Large intestine (tissue), 3 donors: Measurements from ENCODE around the gene NUP43. TPM values are rescaled to one million over a fixed set of nuclear protein-coding genes. Genes with fewer than 3 reads are reported as not detected.
"Not testable (repeated sequence)": the region's sequence is repeated elsewhere in the genome, so short reads cannot be mapped to it uniquely, and the experiment has no call there.

Experiments used
- DNase-seq, 2 donors: peaks; one replicate each; pipeline versions ENCODE4 v3.0.0 to v3.0.0-alpha.2; 2013
- H3K27ac ChIP-seq: one replicate; pipeline ENCODE4 v1.5.1; 2013; ENCODE audit warnings: low read length
- H3K27me3 ChIP-seq: 2 replicates; pipeline ENCODE4 v1.6.1; 2013; ENCODE audit warnings: low read length; ENCODE audit not compliant: control insufficient read depth, insufficient read depth
- H3K36me3 ChIP-seq: 2 replicates; pipeline ENCODE4 v1.6.1; 2013; ENCODE audit warnings: low read length; ENCODE audit not compliant: control insufficient read depth, insufficient read depth
- H3K4me1 ChIP-seq: one replicate; pipeline ENCODE4 v1.6.1; 2013; ENCODE audit warnings: low read length; ENCODE audit not compliant: control insufficient read depth, insufficient read depth
- H3K4me3 ChIP-seq: one replicate; pipeline ENCODE4 v1.5.1; 2013; ENCODE audit warnings: low read length
- H3K9me3 ChIP-seq: one replicate; pipeline ENCODE4 v1.6.1; 2013; ENCODE audit warnings: mild to moderate bottlenecking, low read depth, low read length, moderate library complexity; ENCODE audit not compliant: control insufficient read depth
- WGBS: methylation state at CpG from one replicate; pipeline ENCODE4 v1.1.5; 2013; ENCODE audit warnings: low lambda C conversion rate; ENCODE audit not compliant: insufficient coverage; 5-methylcytosine and 5-hydroxymethylcytosine counted together
- polyA plus RNA-seq: library from polyadenylated mRNA; unstranded; fragments of 120-200 nt; gene quantifications from one replicate; pipeline ENCODE4 v1.2.1, GENCODE V29; 2013

The NUP43 gene
- polyA plus RNA-seq, 1 donor = 27.2 TPM

- WGBS = 100% methylated on average over 1 of the region's 3 CpGs
- no peak for DNase-seq
- Histone ChIP-seq H3K36me3 (peaks cover 10% of the 10 kb centered on the region), H3K27me3 (no peaks in the 10 kb centered on the region), H3K27ac (no peak overlapping the region), H3K4me1 (no peaks in the 10 kb centered on the region), H3K9me3 (peaks cover 6% of the 10 kb centered on the region), H3K4me3 (no peak overlapping the region)
These were observed 19.9 kb upstream of the NUP43 start for GRCh38 chr6:149766156-149766769.

GRCh38 chr6:149763866-149764265 is 17.5 kb upstream of the NUP43 start:
- no peaks in the 10 kb centered on the region for H3K27me3 ChIP-seq
- DNase-seq = no peak

GRCh38 chr6:149761438-149761837 is 15.1 kb upstream of the NUP43 start:
- DNase-seq = no peak
- H3K27me3 ChIP-seq = no peaks in the 10 kb centered on the region
- no peak overlapping the region for H3K27ac ChIP-seq
- WGBS = 100% methylated on average over 1 of the region's 1 CpG
- H3K9me3 ChIP-seq = peaks cover 6% of the 10 kb centered on the region
- no peak overlapping the region for H3K4me3 ChIP-seq
- no peaks in the 10 kb centered on the region for H3K4me1 ChIP-seq
- H3K36me3 ChIP-seq = peaks cover 3% of the 10 kb centered on the region

More at GRCh38 chr6:149763866-149764265, 17.5 kb upstream of the NUP43 start:
- H3K4me1 ChIP-seq = no peaks in the 10 kb centered on the region
- H3K27ac ChIP-seq = no peak overlapping the region
- peaks cover 8% of the 10 kb centered on the region for H3K36me3 ChIP-seq
- H3K4me3 ChIP-seq = no peak overlapping the region
- H3K9me3 ChIP-seq = peaks cover 6% of the 10 kb centered on the region

GRCh38 chr6:149756261-149756636 is 9.9 kb upstream of the NUP43 start:
- Histone ChIP-seq H3K27me3 (no peaks in the 10 kb centered on the region), H3K36me3 (peaks cover 3% of the 10 kb centered on the region), H3K27ac (peak overlapping the region; percentile 52), H3K9me3 (no peaks in the 10 kb centered on the region), H3K4me3 (no peak overlapping the region), H3K4me1 (peaks cover 5% of the 10 kb centered on the region)
- WGBS = no CpG with 5 or more reads among the region's 7 CpGs
- DNase-seq = no peak

- Histone ChIP-seq H3K4me3 (no peak overlapping the region), H3K4me1 (peaks cover 9% of the 10 kb centered on the region), H3K9me3 (no peaks in the 10 kb centered on the region), H3K27me3 (no peaks in the 10 kb centered on the region), H3K36me3 (peaks cover 3% of the 10 kb centered on the region), H3K27ac (peak overlapping the region; percentile 52)
- 100% methylated on average over 1 of the region's 9 CpGs for WGBS
- DNase-seq = peak; percentile 54 to 80
These were observed 9.3 kb upstream of the NUP43 start for GRCh38 chr6:149755300-149756260.

- H3K36me3 ChIP-seq = no peaks in the 10 kb centered on the region
- peaks cover 9% of the 10 kb centered on the region for H3K4me1 ChIP-seq
- WGBS = no CpG with 5 or more reads among the region's 4 CpGs
- no peak overlapping the region for H3K27ac ChIP-seq
- no peak for DNase-seq
- no peaks in the 10 kb centered on the region for H3K27me3 ChIP-seq
- H3K9me3 ChIP-seq = no peaks in the 10 kb centered on the region
- no peak overlapping the region for H3K4me3 ChIP-seq
These were observed 8.2 kb upstream of the NUP43 start for GRCh38 chr6:149754548-149754947.

GRCh38 chr6:149753374-149753637 is 7.0 kb upstream of the NUP43 start:
- H3K4me3 ChIP-seq, H3K27ac ChIP-seq, H3K27me3 ChIP-seq, DNase-seq, H3K9me3 ChIP-seq, H3K36me3 ChIP-seq: not testable (repeated sequence)
- no CpG with 5 or more reads among the region's 3 CpGs for WGBS
- peaks cover 12% of the 10 kb centered on the region for H3K4me1 ChIP-seq

- no CpG with 5 or more reads among the region's 4 CpGs for WGBS
- Histone ChIP-seq H3K27me3 (no peaks in the 10 kb centered on the region), H3K27ac (no peak overlapping the region), H3K36me3 (no peaks in the 10 kb centered on the region), H3K4me1 (peaks cover 12% of the 10 kb centered on the region), H3K9me3 (no peaks in the 10 kb centered on the region), H3K4me3 (no peak overlapping the region)
- no peak for DNase-seq
These were observed 6.5 kb upstream of the NUP43 start for GRCh38 chr6:149752600-149753373.

- whole genome bisulfite sequencing = no CpG with 5 or more reads among the region's 5 CpGs
- DNase-seq, H3K27me3 ChIP-seq, H3K36me3 ChIP-seq, H3K27ac ChIP-seq, H3K9me3 ChIP-seq, H3K4me3 ChIP-seq: not testable (repeated sequence)
- peaks cover 12% of the 10 kb centered on the region for H3K4me1 ChIP-seq
These were observed 5.6 kb upstream of the NUP43 start for GRCh38 chr6:149751920-149752319.

GRCh38 chr6:149751239-149751638 is 4.9 kb upstream of the NUP43 start:
- no peak overlapping the region for H3K27ac ChIP-seq
- WGBS = 83% methylated on average over 2 of the region's 8 CpGs
- no peaks in the 10 kb centered on the region for H3K9me3 ChIP-seq
- no peak overlapping the region for H3K4me3 ChIP-seq
- no peak for DNase-seq
- H3K27me3 ChIP-seq = no peaks in the 10 kb centered on the region
- H3K4me1 ChIP-seq = peaks cover 12% of the 10 kb centered on the region
- no peaks in the 10 kb centered on the region for H3K36me3 ChIP-seq
